ENCODE results near the gene TMEM117.

TMEM117 gene

GRCh38 chr12:44335030-44335429 is 499.1 kb downstream of the TMEM117 start:
- Histone ChIP-seq H3K9ac (ENCODE audit: low read length) (no peak overlapping the region), H4K8ac (ENCODE audit: low read depth, low read length) (no peak overlapping the region), H3K9me3 (ENCODE audit: insufficient read depth, low read depth, low read length) (no peaks in the 10 kb centered on the region), H2BK120ac (ENCODE audit: insufficient read depth, low read length, poor library complexity) (no peak overlapping the region), H2AFZ (ENCODE audit: insufficient read depth, low read length, poor library complexity) (no peak overlapping the region), H4K91ac (ENCODE audit: low read depth, low read length) (no peak overlapping the region), H3K36me3 (ENCODE audit: control insufficient read depth in 1 of 2, insufficient read depth in 2 of 2, low read length in 2 of 2) (no peaks in the 10 kb centered on the region), H3K4ac (ENCODE audit: low read depth, low read length) (no peak overlapping the region), H2AK5ac (ENCODE audit: low read length) (no peak overlapping the region), H3K27ac (ENCODE audit: low read depth, low read length) (no peak overlapping the region), H3K4me1 (ENCODE audit: control insufficient read depth in 1 of 2, insufficient read depth in 2 of 2, low read length in 2 of 2) (no peaks in the 10 kb centered on the region), H3K4me3 (ENCODE audit: low read depth, low read length) (no peak overlapping the region), H4K12ac (ENCODE audit: low read depth, low read length) (no peak overlapping the region), H3K23ac (ENCODE audit: low read length) (no peak overlapping the region), H3K14ac (ENCODE audit: low read length) (no peak overlapping the region), H3K18ac (ENCODE audit: low read length) (no peak overlapping the region), H3K27me3 (ENCODE audit: insufficient read depth, low read length) (no peaks in the 10 kb centered on the region), H2BK12ac (ENCODE audit: low read length) (no peak overlapping the region), H3K4me2 (ENCODE audit: low read length) (no peak overlapping the region), H3K79me1 (ENCODE audit: low read length) (no peaks in the 10 kb centered on the region), H3K79me2 (ENCODE audit: control insufficient read depth, insufficient read depth, low read length, poor library complexity) (no peaks in the 10 kb centered on the region), H2BK5ac (ENCODE audit: low read depth, low read length, poor library complexity) (no peak overlapping the region)
- no peak for DNase-seq

- Histone ChIP-seq H3K27me3 (ENCODE audit: insufficient read depth, low read length) (no peaks in the 10 kb centered on the region), H2BK120ac (ENCODE audit: insufficient read depth, low read length, poor library complexity) (no peak overlapping the region), H3K4me3 (ENCODE audit: low read depth, low read length) (no peak overlapping the region), H3K4me2 (ENCODE audit: low read length) (no peak overlapping the region), H4K12ac (ENCODE audit: low read depth, low read length) (no peak overlapping the region), H3K79me1 (ENCODE audit: low read length) (no peaks in the 10 kb centered on the region), H4K8ac (ENCODE audit: low read depth, low read length) (no peak overlapping the region), H3K14ac (ENCODE audit: low read length) (no peak overlapping the region), H3K36me3 (ENCODE audit: control insufficient read depth in 1 of 2, insufficient read depth in 2 of 2, low read length in 2 of 2) (no peaks in the 10 kb centered on the region), H4K91ac (ENCODE audit: low read depth, low read length) (no peak overlapping the region), H3K18ac (ENCODE audit: low read length) (no peak overlapping the region), H2BK5ac (ENCODE audit: low read depth, low read length, poor library complexity) (no peak overlapping the region), H3K9ac (ENCODE audit: low read length) (no peak overlapping the region), H2AFZ (ENCODE audit: insufficient read depth, low read length, poor library complexity) (no peak overlapping the region), H3K23ac (ENCODE audit: low read length) (no peak overlapping the region), H2BK12ac (ENCODE audit: low read length) (no peak overlapping the region), H3K79me2 (ENCODE audit: control insufficient read depth, insufficient read depth, low read length, poor library complexity) (no peaks in the 10 kb centered on the region), H3K4me1 (ENCODE audit: control insufficient read depth in 1 of 2, insufficient read depth in 2 of 2, low read length in 2 of 2) (no peaks in the 10 kb centered on the region), H3K4ac (ENCODE audit: low read depth, low read length) (no peak overlapping the region), H3K9me3 (ENCODE audit: insufficient read depth, low read depth, low read length) (no peaks in the 10 kb centered on the region), H2AK5ac (ENCODE audit: low read length) (no peak overlapping the region), H3K27ac (ENCODE audit: low read depth, low read length) (no peak overlapping the region)
- WGBS (ENCODE audit: extremely low coverage, insufficient coverage, insufficient read length): no CpG with 5 or more reads among the region's 2 CpGs
- DNase-seq: no peak
Measured at GRCh38 chr12:44336577-44336976, 500.7 kb downstream of the TMEM117 start.

GRCh38 chr12:44342371-44342770 is 506.5 kb downstream of the TMEM117 start:
- no peak for DNase-seq
- Histone ChIP-seq H3K4ac (ENCODE audit: low read depth, low read length) (no peak overlapping the region), H2AK5ac (ENCODE audit: low read length) (no peak overlapping the region), H3K4me3 (ENCODE audit: low read depth, low read length) (no peak overlapping the region), H3K79me2 (ENCODE audit: control insufficient read depth, insufficient read depth, low read length, poor library complexity) (no peaks in the 10 kb centered on the region), H2AFZ (ENCODE audit: insufficient read depth, low read length, poor library complexity) (no peak overlapping the region), H3K9ac (ENCODE audit: low read length) (no peak overlapping the region), H4K8ac (ENCODE audit: low read depth, low read length) (no peak overlapping the region), H3K27me3 (ENCODE audit: insufficient read depth, low read length) (no peaks in the 10 kb centered on the region), H3K9me3 (ENCODE audit: insufficient read depth, low read depth, low read length) (no peaks in the 10 kb centered on the region), H3K18ac (ENCODE audit: low read length) (no peak overlapping the region), H3K23ac (ENCODE audit: low read length) (no peak overlapping the region), H4K91ac (ENCODE audit: low read depth, low read length) (no peak overlapping the region), H2BK5ac (ENCODE audit: low read depth, low read length, poor library complexity) (no peak overlapping the region), H3K14ac (ENCODE audit: low read length) (no peak overlapping the region), H3K27ac (ENCODE audit: low read depth, low read length) (no peak overlapping the region), H3K4me1 (ENCODE audit: control insufficient read depth in 1 of 2, insufficient read depth in 2 of 2, low read length in 2 of 2) (no peaks in the 10 kb centered on the region), H2BK120ac (ENCODE audit: insufficient read depth, low read length, poor library complexity) (no peak overlapping the region), H4K12ac (ENCODE audit: low read depth, low read length) (no peak overlapping the region), H2BK12ac (ENCODE audit: low read length) (no peak overlapping the region), H3K36me3 (ENCODE audit: control insufficient read depth in 1 of 2, insufficient read depth in 2 of 2, low read length in 2 of 2) (no peaks in the 10 kb centered on the region), H3K4me2 (ENCODE audit: low read length) (no peak overlapping the region), H3K79me1 (ENCODE audit: low read length) (no peaks in the 10 kb centered on the region)

- Histone ChIP-seq H3K4me2 (ENCODE audit: low read length) (no peak overlapping the region), H4K91ac (ENCODE audit: low read depth, low read length) (no peak overlapping the region), H2BK12ac (ENCODE audit: low read length) (no peak overlapping the region), H3K27me3 (ENCODE audit: insufficient read depth, low read length) (no peaks in the 10 kb centered on the region), H3K4me1 (ENCODE audit: control insufficient read depth in 1 of 2, insufficient read depth in 2 of 2, low read length in 2 of 2) (no peaks in the 10 kb centered on the region), H3K36me3 (ENCODE audit: control insufficient read depth in 1 of 2, insufficient read depth in 2 of 2, low read length in 2 of 2) (no peaks in the 10 kb centered on the region), H2BK120ac (ENCODE audit: insufficient read depth, low read length, poor library complexity) (no peak overlapping the region), H3K14ac (ENCODE audit: low read length) (no peak overlapping the region), H3K9ac (ENCODE audit: low read length) (no peak overlapping the region), H2AFZ (ENCODE audit: insufficient read depth, low read length, poor library complexity) (no peak overlapping the region), H2AK5ac (ENCODE audit: low read length) (no peak overlapping the region), H3K79me1 (ENCODE audit: low read length) (no peaks in the 10 kb centered on the region), H4K8ac (ENCODE audit: low read depth, low read length) (no peak overlapping the region), H3K9me3 (ENCODE audit: insufficient read depth, low read depth, low read length) (no peaks in the 10 kb centered on the region), H3K4me3 (ENCODE audit: low read depth, low read length) (no peak overlapping the region), H3K18ac (ENCODE audit: low read length) (no peak overlapping the region), H4K12ac (ENCODE audit: low read depth, low read length) (no peak overlapping the region), H3K79me2 (ENCODE audit: control insufficient read depth, insufficient read depth, low read length, poor library complexity) (no peaks in the 10 kb centered on the region), H3K27ac (ENCODE audit: low read depth, low read length) (no peak overlapping the region), H2BK5ac (ENCODE audit: low read depth, low read length, poor library complexity) (no peak overlapping the region), H3K23ac (ENCODE audit: low read length) (no peak overlapping the region), H3K4ac (ENCODE audit: low read depth, low read length) (no peak overlapping the region)
- DNase-seq: peak in 1 of 2 donors; percentile 29
Measured at GRCh38 chr12:44347145-44347544, 511.3 kb downstream of the TMEM117 start.

- Histone ChIP-seq H3K4me1 (ENCODE audit: control insufficient read depth in 1 of 2, insufficient read depth in 2 of 2, low read length in 2 of 2) (no peaks in the 10 kb centered on the region), H3K9ac (ENCODE audit: low read length) (no peak overlapping the region), H3K4ac (ENCODE audit: low read depth, low read length) (no peak overlapping the region), H2BK120ac (ENCODE audit: insufficient read depth, low read length, poor library complexity) (no peak overlapping the region), H3K4me3 (ENCODE audit: low read depth, low read length) (no peak overlapping the region), H4K12ac (ENCODE audit: low read depth, low read length) (no peak overlapping the region), H3K14ac (ENCODE audit: low read length) (no peak overlapping the region), H3K27me3 (ENCODE audit: insufficient read depth, low read length) (no peaks in the 10 kb centered on the region), H4K91ac (ENCODE audit: low read depth, low read length) (no peak overlapping the region), H3K4me2 (ENCODE audit: low read length) (no peak overlapping the region), H2BK12ac (ENCODE audit: low read length) (no peak overlapping the region), H2BK5ac (ENCODE audit: low read depth, low read length, poor library complexity) (no peak overlapping the region), H3K18ac (ENCODE audit: low read length) (no peak overlapping the region), H3K36me3 (ENCODE audit: control insufficient read depth in 1 of 2, insufficient read depth in 2 of 2, low read length in 2 of 2) (no peaks in the 10 kb centered on the region), H3K9me3 (ENCODE audit: insufficient read depth, low read depth, low read length) (no peaks in the 10 kb centered on the region), H2AFZ (ENCODE audit: insufficient read depth, low read length, poor library complexity) (no peak overlapping the region), H3K79me1 (ENCODE audit: low read length) (no peaks in the 10 kb centered on the region), H2AK5ac (ENCODE audit: low read length) (no peak overlapping the region), H3K27ac (ENCODE audit: low read depth, low read length) (no peak overlapping the region), H3K23ac (ENCODE audit: low read length) (no peak overlapping the region), H4K8ac (ENCODE audit: low read depth, low read length) (no peak overlapping the region), H3K79me2 (ENCODE audit: control insufficient read depth, insufficient read depth, low read length, poor library complexity) (no peaks in the 10 kb centered on the region)
- DNase-seq: no peak
- no CpG with 5 or more reads among the region's 2 CpGs for WGBS (ENCODE audit: extremely low coverage, insufficient coverage, insufficient read length)
Measured at GRCh38 chr12:44357494-44357893, 521.6 kb downstream of the TMEM117 start.

Measured in trophoblast cell (in vitro differentiated cells and primary cell).